IPS DF 19.7 (cell line): Measurements from ENCODE around the gene FBXO46.
"Not testable (repeated sequence)": the region's sequence is repeated elsewhere in the genome, so short reads cannot be mapped to it uniquely, and the experiment has no call there.

ENCODE experiments used
- DNase-seq: peaks from one replicate; pipeline ENCODE4 v3.0.0-alpha.2; 2013; ENCODE audit warnings: low read depth, low spot score

The FBXO46 gene

GRCh38 chr19:45728683-45729082, 2.0 kb downstream of the FBXO46 start:
- not testable (repeated sequence) for DNase-seq

GRCh38 chr19:45720065-45720464, 10.6 kb downstream of the FBXO46 start:
- not testable (repeated sequence) for DNase-seq

- no peak for DNase-seq
Observed at GRCh38 chr19:45717983-45718650, 12.6 kb downstream of the FBXO46 start.

- peak; percentile 100 for DNase-seq
Observed at GRCh38 chr19:45717131-45717982, 13.3 kb downstream of the FBXO46 start.

- no peak for DNase-seq
Observed at GRCh38 chr19:45716359-45717130, 14.2 kb downstream of the FBXO46 start.

- DNase-seq: no peak
Observed at GRCh38 chr19:45715139-45715538, 15.6 kb downstream of the FBXO46 start.

- no peak for DNase-seq
Observed at GRCh38 chr19:45713141-45713540, 17.6 kb downstream of the FBXO46 start.

GRCh38 chr19:45712699-45713067, 18.0 kb downstream of the FBXO46 start:
- DNase-seq: no peak

- DNase-seq: no peak
Observed at GRCh38 chr19:45711851-45712698, 18.6 kb downstream of the FBXO46 start.

GRCh38 chr19:45710356-45711130, 20.2 kb downstream of the FBXO46 start:
- DNase-seq: no peak

GRCh38 chr19:45705710-45706415, 24.8 kb downstream of the FBXO46 start:
- no peak for DNase-seq

- no peak for DNase-seq
Observed at GRCh38 chr19:45705115-45705514, 25.6 kb downstream of the FBXO46 start.

GRCh38 chr19:45701676-45702075, 29.0 kb downstream of the FBXO46 start:
- no peak for DNase-seq

- no peak for DNase-seq
Observed at GRCh38 chr19:45693106-45693788, 37.4 kb downstream of the FBXO46 start.

GRCh38 chr19:45692187-45693105, 38.2 kb downstream of the FBXO46 start, which contains the start of gene QPCTL:
TSS of gene QPCTL (plus strand) at chr19:45692666. CDS start at chr19:45692704, 38 bp downstream.
- DNase-seq: peak; percentile 99

GRCh38 chr19:45691516-45692186, 39.0 kb downstream of the FBXO46 start, which contains the start of gene SNRPD2:
TSS of gene SNRPD2 (minus strand) at chr19:45691953. CDS start at chr19:45691888, 65 bp downstream.
- peak; percentile 81 for DNase-seq

- DNase-seq: no peak
Observed at GRCh38 chr19:45687599-45687998, 43.1 kb downstream of the FBXO46 start.
